NCI-H2171 (cell line): Measurements from ENCODE around the gene CROCC.
"Not testable (repeated sequence)": the region's sequence is repeated elsewhere in the genome, so short reads cannot be mapped to it uniquely, and the experiment has no call there.

Source experiments
- DNase-seq: peaks from one replicate; lab custom pipeline; 2025; lab: John Stamatoyannopoulos, UW

Gene CROCC

GRCh38 chr1:16939386-16940180 is 17.9 kb downstream of the CROCC start:
- not testable (repeated sequence) for DNase-seq

- no peak for DNase-seq
These were observed 22.3 kb downstream of the CROCC start for GRCh38 chr1:16944038-16944437.

GRCh38 chr1:16945512-16945911 is 23.8 kb downstream of the CROCC start:
- DNase-seq, result not testable (repeated sequence)

- DNase-seq, result not testable (repeated sequence)
These were observed 24.5 kb downstream of the CROCC start for GRCh38 chr1:16946185-16946584.

- no peak for DNase-seq
These were observed 24.9 kb downstream of the CROCC start for GRCh38 chr1:16946646-16947045.

- DNase-seq, result peak; percentile 61
These were observed 26.7 kb downstream of the CROCC start for GRCh38 chr1:16948282-16948891.

- DNase-seq, result not testable (repeated sequence)
These were observed 27.3 kb downstream of the CROCC start for GRCh38 chr1:16949026-16949425.

GRCh38 chr1:16952376-16952775 is 30.6 kb downstream of the CROCC start:
- DNase-seq, result not testable (repeated sequence)

- DNase-seq, result no peak
These were observed 32.8 kb downstream of the CROCC start for GRCh38 chr1:16954579-16954978.

- no peak for DNase-seq
These were observed 33.5 kb downstream of the CROCC start for GRCh38 chr1:16955186-16955585.

- DNase-seq, result no peak
These were observed 35.0 kb downstream of the CROCC start for GRCh38 chr1:16956775-16957174.

- DNase-seq, result no peak
These were observed 36.0 kb downstream of the CROCC start for GRCh38 chr1:16957731-16958130.

GRCh38 chr1:16958475-16958874 is 36.7 kb downstream of the CROCC start:
- no peak for DNase-seq

GRCh38 chr1:16960560-16961296 is 39.0 kb downstream of the CROCC start:
- DNase-seq, result peak; percentile 62

GRCh38 chr1:16961297-16962133 is 39.8 kb downstream of the CROCC start:
- no peak for DNase-seq

- DNase-seq, result not testable (repeated sequence)
These were observed 42.4 kb downstream of the CROCC start for GRCh38 chr1:16964169-16964568.

GRCh38 chr1:16965486-16966067 is 43.8 kb downstream of the CROCC start:
- DNase-seq, result no peak

GRCh38 chr1:16966282-16966681 is 44.6 kb downstream of the CROCC start:
- DNase-seq, result no peak

GRCh38 chr1:16967095-16967575 is 45.4 kb downstream of the CROCC start:
- DNase-seq, result no peak

GRCh38 chr1:16967962-16968361 is 46.2 kb downstream of the CROCC start:
- no peak for DNase-seq

- DNase-seq, result no peak
These were observed 46.6 kb downstream of the CROCC start for GRCh38 chr1:16968372-16968771.
